NK-92 treated with Interleukin-12 subunit alpha and Interleukin-12 subunit beta, amount 100 ng/mL, for 24 hours (cell line): ENCODE results near the gene POP4.
"Not testable (repeated sequence)": the region's sequence is repeated elsewhere in the genome, so short reads cannot be mapped to it uniquely, and the experiment has no call there.

Source experiments
- DNase-seq: peaks from one replicate; lab custom pipeline; 2025; lab: John Stamatoyannopoulos, UW

POP4 gene

DNA sequence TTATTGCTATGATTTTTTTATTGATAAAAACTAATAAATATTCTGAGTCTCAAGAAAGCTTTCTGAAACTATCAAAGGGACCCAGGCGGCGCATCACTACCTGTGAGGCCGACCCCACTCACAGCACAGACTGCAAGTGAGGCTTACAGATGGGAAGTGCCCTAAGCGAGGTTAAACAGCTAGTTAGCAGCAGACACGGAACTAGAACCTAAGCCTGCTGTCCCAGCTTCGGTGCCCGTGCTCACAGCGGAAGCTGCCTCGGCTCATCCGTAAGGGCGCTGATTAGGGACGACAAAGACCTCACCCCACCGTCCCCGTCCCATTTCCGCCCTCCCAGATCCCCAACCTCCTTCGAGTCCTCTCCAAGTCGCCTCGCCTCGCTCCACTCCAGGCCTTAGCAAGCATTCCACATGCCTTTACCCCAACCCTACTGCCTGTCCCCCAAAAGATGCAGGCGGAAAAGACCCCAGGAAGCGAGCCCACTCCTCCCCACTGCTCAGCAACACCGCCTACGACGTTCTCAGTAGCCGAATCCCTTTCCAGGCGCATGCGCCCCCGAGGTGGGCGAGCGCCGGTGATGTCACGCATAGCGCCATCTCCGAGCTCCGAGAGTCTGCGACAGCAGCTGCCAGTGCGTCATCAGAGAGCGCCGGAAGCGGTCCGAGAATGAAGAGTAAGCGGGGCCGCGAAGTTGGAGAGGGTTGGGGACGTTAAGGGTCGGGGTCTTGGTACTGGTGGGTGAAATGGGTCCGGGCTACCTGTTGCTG, at the start of gene POP4:
Gene POP4 (plus strand): TSS at position 631 of the 767 bp plus-strand sequence. CDS start 36 bp downstream, at position 667.
- peak; percentile 97 for DNase-seq

DNA sequence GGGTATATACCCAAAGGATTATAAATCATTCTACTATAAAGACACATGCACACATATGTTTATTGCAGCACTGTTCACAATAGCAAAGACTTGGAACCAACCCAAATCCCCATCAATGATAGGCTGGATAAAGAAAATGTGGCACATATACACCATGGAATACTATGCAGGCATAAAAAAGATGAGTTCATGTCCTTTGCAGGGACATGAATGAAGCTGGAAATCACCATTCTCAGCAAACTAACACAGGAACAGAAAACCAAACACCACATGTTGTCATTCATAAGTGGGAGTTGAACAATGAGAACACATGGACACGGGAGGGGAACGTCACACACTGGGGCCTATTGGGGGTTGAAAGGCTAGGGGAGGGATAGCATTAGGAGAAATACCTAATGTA, 47.0 kb upstream of the POP4 start:
- not testable (repeated sequence) for DNase-seq

DNA sequence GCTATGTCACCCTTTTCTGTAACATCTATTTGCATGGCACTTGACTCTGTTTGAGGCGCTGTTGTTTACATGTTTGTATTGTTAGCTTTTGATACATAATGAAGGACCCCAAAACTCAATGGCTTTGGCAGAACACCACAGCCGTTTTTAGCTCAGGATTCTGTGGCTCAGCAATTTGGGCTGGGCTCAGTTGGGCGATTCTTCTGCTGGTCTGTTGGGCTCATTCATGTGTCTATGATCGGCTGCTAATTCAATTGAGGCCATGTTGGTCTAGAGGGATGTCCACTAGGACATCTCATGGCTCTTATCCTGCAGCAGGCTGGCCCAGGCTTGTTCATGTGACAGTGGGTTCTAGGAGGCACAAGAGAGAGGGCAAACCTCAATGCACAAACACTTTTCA, 46.3 kb upstream of the POP4 start:
- DNase-seq, result no peak

- DNase-seq, result no peak
These were observed 45.6 kb upstream of the POP4 start for GRCh38 chr19:29560313-29561075.

GRCh38 chr19:29561601-29562000, 44.5 kb upstream of the POP4 start:
- DNase-seq, result no peak

DNA sequence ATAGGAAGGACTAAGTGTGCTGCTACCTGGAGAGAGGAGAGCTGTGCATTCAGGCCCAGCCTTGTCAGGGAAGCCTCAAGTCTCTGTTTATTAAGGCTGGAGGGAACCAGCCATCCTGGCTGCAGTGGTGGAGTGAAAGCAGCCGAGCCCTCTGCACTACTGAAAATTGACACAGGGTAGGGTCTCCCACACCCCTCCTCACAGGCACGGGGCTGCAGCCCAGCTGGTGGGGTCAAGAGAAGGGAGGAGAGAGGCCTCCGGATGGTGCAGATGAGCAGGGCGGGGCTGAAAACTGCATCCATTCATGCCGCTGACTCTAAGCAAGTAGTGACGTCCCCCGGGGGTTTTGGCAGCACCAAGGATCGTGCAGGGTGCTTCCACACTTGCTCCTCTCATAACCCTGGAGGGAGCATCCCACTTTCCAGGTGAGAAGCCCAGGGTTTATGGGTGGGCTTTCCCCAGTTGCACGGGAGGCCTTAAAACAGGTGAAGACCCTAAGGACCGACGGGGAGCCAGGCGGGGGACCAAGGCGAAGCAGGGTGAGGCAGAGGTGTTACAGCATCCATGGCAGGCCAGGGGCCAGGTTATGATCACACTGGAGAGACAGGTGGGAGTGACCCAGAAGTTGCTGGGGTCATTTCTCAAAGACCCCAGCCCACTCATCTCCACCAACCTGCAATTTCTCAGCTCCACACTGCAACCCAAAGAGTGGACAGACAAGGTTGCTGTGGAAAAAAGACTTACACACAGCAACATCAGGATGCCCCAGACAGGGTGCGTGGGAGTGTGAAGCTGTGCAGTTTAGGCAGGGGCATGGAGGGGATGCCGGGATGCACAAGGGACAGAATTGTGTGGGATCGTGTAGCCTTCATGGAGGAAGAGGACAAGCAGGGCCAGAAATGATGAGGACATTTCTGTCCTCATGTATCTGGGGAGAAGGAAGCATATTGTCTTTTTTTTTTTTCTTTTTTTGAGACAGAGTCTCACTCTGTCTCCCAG, 43.5 kb upstream of the POP4 start:
- DNase-seq, result no peak

GRCh38 chr19:29563486-29564101, 42.5 kb upstream of the POP4 start:
- no peak for DNase-seq

GRCh38 chr19:29564574-29565005, 41.5 kb upstream of the POP4 start:
- no peak for DNase-seq

- no peak for DNase-seq
These were observed 40.9 kb upstream of the POP4 start for GRCh38 chr19:29565171-29565570.

DNA sequence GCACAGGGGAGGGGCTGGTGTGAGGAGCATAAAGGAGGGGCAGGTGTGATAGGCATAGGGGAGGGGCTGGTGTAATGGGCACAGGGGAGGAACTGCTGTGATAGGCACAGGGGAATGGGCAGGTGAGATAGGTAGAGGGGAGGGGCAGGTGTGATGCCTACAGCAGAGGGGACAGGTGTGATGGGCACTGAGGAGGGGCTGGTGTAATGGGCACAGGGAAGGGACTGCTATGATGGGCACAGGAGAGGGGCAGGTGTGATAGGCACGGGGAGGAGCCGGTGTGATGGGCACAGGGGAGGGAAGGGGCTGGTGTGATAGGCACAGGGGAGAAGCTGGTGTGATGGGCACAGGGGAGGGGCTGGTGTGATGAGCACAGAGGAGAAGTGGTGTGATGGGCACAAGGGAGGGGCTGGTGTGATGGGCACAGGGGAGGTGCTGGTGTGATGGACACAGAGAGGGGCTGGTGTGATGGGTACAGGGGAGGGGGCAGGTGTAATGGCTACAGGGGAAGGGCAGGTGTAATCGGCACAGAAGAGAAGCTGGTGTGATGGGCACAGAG, 39.5 kb upstream of the POP4 start:
- no peak for DNase-seq

GRCh38 chr19:29567366-29567915, 38.6 kb upstream of the POP4 start:
- DNase-seq, result no peak

DNA sequence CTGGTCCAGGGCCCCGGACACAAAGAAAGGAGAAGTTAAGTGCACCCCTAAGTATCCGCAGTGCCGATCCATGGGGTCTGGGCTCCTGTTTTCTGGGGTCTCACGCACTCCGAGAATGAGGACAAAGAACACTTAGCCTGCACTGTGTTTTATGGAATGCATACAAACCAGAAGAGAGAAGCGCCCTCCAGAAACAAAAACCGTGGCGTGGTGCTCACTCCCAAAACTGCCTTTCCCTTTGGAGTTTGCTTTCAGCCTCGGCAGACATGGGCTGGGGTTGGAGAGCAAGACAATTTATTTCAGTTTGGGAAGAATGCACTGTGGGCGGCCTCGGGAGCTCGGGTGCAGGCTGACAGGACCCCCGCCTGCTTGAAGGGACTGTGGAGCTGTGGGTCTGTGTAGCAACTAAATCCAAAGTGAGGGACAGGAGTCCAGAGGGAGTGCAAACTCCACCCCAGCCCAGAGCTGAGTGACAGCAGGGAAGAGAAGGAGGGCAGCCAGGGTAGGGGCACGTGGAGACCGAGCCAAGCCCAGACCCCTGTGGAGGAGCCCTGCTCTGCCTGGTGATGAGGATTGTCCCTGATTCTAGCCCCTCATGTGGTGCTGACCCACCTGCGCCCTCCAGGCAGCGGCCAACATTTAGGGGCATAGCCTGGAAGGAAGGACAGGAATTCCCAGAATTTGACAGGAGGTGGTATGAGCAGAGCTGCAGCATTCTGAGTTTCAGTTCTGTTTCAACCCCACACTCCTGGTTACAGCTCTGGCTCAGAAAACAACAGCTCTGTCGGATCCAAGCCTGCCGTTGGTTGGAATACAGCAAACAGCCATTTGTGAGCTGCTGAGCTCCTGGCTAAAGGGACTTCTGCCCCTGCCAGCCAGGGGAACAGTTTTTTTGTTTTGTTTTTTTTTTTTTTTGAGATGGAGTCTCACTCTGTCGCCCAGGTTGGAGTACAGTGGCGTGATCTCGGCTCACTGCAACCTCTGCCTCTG, 37.8 kb upstream of the POP4 start:
- DNase-seq, result no peak

GRCh38 chr19:29569038-29569911, 36.8 kb upstream of the POP4 start:
- DNase-seq, result no peak

- no peak for DNase-seq
These were observed 34.9 kb upstream of the POP4 start for GRCh38 chr19:29571181-29571580.

DNA sequence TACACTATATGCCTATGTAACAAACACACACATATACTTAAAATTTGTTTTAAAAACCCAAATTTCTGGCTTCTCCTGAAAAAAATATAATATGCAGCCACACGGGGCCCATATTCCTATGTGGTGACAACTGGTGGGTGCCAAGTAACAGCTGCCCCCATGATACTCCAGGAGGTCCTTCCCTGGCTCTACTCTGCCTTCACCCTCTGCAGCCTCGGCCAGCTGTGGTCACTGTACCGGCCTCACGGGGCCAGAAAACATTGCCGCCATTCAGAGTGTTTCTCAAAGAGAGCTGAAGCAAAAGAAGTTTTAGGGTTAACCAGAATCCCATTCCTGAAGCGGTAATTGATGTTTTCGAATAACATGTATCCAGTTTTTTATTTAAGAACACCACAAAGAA, 32.6 kb upstream of the POP4 start:
- no peak for DNase-seq

DNA sequence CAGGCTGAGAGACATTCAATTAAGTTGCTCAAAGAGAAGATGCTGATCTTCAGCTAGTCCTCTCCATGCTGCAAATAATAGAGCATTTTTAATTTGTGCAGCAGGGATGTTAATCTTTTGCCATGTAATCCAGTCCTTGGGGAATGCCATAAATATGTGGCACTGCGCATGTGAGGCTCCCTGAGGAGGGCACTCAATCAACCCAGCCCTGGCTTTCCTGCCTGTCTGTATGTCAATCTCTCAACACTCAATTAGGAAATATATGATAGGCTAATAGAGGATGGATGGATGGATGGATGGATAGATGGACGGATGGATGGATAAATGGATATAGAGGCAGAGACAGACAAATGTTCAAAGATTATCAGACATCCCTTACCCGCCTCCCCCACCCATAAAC, 31.6 kb upstream of the POP4 start:
- DNase-seq, result no peak

GRCh38 chr19:29576046-29576606, 30.0 kb upstream of the POP4 start:
- DNase-seq, result no peak
